Activated B cell treated with CpG ODN at 0.5 μM for 24 hours (primary cell): ENCODE measurements around the gene DCC. TPM values are rescaled to one million over a fixed set of nuclear protein-coding genes. Genes with fewer than 3 reads are reported as not detected.

Experiments used
- ATAC-seq: fragments of 200-7000 bp; cut with Tn5 transposase; one replicate; pipeline ENCODE4 v1.10.0; 2021; ENCODE audit warnings: low read depth, mild to moderate bottlenecking, moderate library complexity
- CTCF ChIA-PET: fragments of 350-600 bp; sonication (Branson Sonifier 250); formaldehyde crosslinking; loops from one replicate; lab custom pipeline; 2021; ENCODE audit warnings: antibody characterized with exemption; lab: Charles Lee
- POLR2A ChIA-PET: fragments of 350-600 bp; sonication (Branson Sonifier 250); formaldehyde crosslinking; loops from one replicate; lab custom pipeline; 2021; ENCODE audit warnings: antibody characterized with exemption; lab: Charles Lee
- DNase-seq: peaks from one replicate; pipeline ENCODE4 v3.0.0; 2022
- H3K27ac Mint-ChIP-seq: one replicate; pipeline ENCODE4 v1.8.0; 2020; ENCODE audit warnings: mixed read lengths
- H3K27me3 Mint-ChIP-seq: one replicate; pipeline ENCODE4 v1.8.0; 2021; ENCODE audit warnings: mixed read lengths
- H3K36me3 Mint-ChIP-seq: one replicate; pipeline ENCODE4 v1.8.0; 2021; ENCODE audit warnings: low read depth, mixed read lengths
- H3K4me1 Mint-ChIP-seq: one replicate; pipeline ENCODE4 v1.8.0; 2021; ENCODE audit warnings: mixed read lengths
- H3K4me3 Mint-ChIP-seq: one replicate; pipeline ENCODE4 v1.8.0; 2020; ENCODE audit warnings: mild to moderate bottlenecking, mixed read lengths
- H3K9me3 Mint-ChIP-seq: one replicate; pipeline ENCODE4 v1.8.0; 2020; ENCODE audit warnings: mixed read lengths
- CTCF ChIP-seq: fragments of 200-600 bp; IDR thresholded peaks from one replicate; pipeline ENCODE4 v1.8.0; 2022; ENCODE audit warnings: antibody characterized with exemption, mild to moderate bottlenecking
- intact Hi-C: fragments of 100-400 bp; cut with micrococcal nuclease; formaldehyde crosslinking; loops from one replicate; pipeline ENCODE4 v1.15.1; 2024
- total RNA-seq: library from RNA; stranded (reverse); gene quantifications from 2 replicates; pipeline ENCODE4 v1.2.3, GENCODE V29; 2022

Gene DCC
- total RNA-seq, 1 donor from 2014 or later = not detected

DNA sequence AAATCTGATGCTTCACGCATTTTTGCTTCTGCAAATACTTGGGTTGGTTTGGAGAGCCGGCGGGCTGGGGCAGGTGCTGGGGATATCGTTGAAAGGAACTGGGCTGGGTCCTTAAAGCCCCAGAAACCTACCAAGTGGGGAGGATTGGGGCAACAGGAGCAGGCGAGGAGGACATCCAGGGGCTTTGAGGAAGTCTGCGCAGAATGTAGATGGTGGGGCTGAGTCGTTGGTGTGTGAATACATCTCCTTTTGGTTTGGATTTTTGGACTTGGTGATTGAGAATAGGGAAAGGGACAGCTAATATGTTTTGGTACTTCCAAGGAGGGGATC is 1.1 kb downstream of the DCC start:
- Mint-ChIP-seq H3K4me3 (no peak overlapping the region), H3K36me3 (no peaks in the 10 kb centered on the region), H3K27me3 (peaks cover 25% of the 10 kb centered on the region), H3K27ac (no peak overlapping the region), H3K4me1 (no peaks in the 10 kb centered on the region), H3K9me3 (peaks cover 6% of the 10 kb centered on the region)
- CTCF ChIA-PET = no interaction called here
- DNase-seq = no peak
- intact Hi-C loops = no loop called here
- ATAC-seq = no peak
- TF ChIP-seq CTCF = no peak
- POLR2A ChIA-PET = no interaction called here

DNA sequence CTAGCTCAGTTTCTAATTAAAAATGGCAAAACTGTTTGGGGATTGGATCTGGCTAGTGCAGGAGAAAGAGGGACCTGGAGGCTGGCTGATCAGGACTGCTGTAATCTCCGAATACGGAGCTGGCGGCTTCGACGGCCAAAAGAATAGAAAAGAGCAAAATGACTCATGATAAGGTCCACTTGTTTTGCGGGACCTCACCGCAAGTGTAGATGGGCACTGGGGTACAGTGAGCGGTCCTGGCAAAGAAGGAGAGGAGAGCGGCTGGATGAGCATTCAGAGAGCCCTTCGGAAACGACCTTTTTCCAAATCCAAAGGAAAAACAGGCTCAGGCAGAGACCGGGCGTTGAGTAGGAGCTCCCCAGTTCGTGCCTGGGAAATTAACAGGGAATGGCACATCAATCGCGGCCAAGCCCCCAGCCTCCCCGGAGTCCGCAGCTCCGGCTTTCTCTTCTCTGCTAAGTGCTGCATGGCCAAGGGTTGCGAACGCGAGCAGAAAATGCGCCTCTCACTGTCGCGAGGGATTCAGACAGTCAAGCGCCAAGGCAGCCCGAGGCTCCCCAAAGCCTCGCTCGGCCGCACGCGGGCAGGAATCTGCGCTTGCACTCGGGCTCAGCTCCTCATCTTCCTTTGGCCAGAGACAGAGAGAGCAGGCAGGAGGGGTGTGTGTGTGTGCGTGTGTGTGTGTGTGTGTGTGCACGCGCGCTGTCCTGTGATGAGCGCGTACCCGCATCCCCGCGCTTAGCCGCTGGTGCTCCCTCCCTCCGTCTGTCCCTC is 1.8 kb downstream of the DCC start:
- POLR2A ChIA-PET = no interaction called here
- no peaks in the 10 kb centered on the region for H3K36me3 Mint-ChIP-seq
- no peaks in the 10 kb centered on the region for H3K4me1 Mint-ChIP-seq
- no peak overlapping the region for H3K4me3 Mint-ChIP-seq
- CTCF ChIA-PET = no interaction called here
- ATAC-seq = no peak
- no peak overlapping the region for H3K27ac Mint-ChIP-seq
- intact Hi-C loops = no loop called here
- H3K27me3 Mint-ChIP-seq = peaks cover 25% of the 10 kb centered on the region
- no peak for DNase-seq
- TF ChIP-seq CTCF = no peak
- peaks cover 6% of the 10 kb centered on the region for H3K9me3 Mint-ChIP-seq

GRCh38 chr18:52342456-52342855 is 2.5 kb downstream of the DCC start:
- Mint-ChIP-seq H3K4me3 (no peak overlapping the region), H3K4me1 (no peaks in the 10 kb centered on the region), H3K36me3 (no peaks in the 10 kb centered on the region), H3K27me3 (peaks cover 25% of the 10 kb centered on the region), H3K27ac (no peak overlapping the region), H3K9me3 (peaks cover 4% of the 10 kb centered on the region)
- ChIA-PET CTCF (no interaction called here), POLR2A (no interaction called here)
- DNase-seq (no peak), ATAC-seq (no peak)
- intact Hi-C loops = no loop called here
- TF ChIP-seq CTCF = no peak

DNA sequence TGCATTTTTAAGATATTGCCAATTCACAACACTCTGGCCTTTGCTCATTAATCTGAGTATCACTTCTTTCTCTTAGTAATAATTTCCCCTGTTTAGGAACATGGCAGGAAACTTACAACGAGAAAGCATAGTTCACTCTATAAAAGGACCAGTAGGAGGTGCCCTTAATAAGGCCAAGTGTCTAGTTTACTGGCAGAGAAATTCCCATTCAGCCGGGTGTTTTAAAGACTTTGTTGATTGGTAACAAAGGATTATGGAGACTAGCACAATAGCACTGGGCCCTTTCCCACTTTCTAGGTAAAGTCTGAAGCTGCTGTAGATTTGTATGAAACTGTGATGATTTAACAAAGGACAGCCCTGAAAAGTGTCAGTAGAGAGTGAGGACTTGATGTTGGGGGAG is 3.1 kb downstream of the DCC start:
- POLR2A ChIA-PET = no interaction called here
- intact Hi-C loops = no loop called here

More for the DNA sequence above, 3.1 kb downstream of the DCC start:
- Mint-ChIP-seq H3K9me3 (no peaks in the 10 kb centered on the region), H3K4me1 (no peaks in the 10 kb centered on the region), H3K27ac (no peak overlapping the region), H3K27me3 (peaks cover 25% of the 10 kb centered on the region), H3K4me3 (no peak overlapping the region), H3K36me3 (no peaks in the 10 kb centered on the region)
- ATAC-seq = no peak
- CTCF ChIA-PET = no interaction called here
- TF ChIP-seq CTCF = no peak
- no peak for DNase-seq
